HG03135 (cell line): ENCODE data around the gene OSBPL10.
"Not testable (repeated sequence)": the region's sequence is repeated elsewhere in the genome, so short reads cannot be mapped to it uniquely, and the experiment has no call there.

Experiments
- ATAC-seq: cut with Tn5 transposase; IDR thresholded peaks from one replicate; pipeline ENCODE4 v1.9.1; 2021; ENCODE audit warnings: mild to moderate bottlenecking, moderate library complexity; ENCODE audit not compliant: unreplicated experiment

The OSBPL10 gene

DNA sequence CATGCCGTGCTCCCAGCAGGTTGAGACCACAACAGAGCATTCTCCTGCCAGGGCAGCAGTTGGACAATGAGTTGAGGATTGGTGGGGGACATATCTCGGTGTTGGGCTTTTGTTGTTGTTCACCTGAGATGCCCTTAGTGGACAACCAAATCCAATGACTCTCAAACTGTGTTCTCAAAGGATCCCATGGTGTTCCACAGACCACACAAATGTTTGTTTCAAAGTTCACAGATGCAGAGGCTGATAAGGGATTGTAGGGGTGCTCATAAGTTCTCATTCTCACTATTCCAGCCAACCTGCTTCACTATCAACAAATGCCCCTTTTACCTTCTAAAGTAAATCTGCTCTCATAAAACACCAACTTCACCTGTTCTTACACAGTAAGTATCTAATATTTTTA lies 159.9 kb downstream of the OSBPL10 start:
- no peak for ATAC-seq

DNA sequence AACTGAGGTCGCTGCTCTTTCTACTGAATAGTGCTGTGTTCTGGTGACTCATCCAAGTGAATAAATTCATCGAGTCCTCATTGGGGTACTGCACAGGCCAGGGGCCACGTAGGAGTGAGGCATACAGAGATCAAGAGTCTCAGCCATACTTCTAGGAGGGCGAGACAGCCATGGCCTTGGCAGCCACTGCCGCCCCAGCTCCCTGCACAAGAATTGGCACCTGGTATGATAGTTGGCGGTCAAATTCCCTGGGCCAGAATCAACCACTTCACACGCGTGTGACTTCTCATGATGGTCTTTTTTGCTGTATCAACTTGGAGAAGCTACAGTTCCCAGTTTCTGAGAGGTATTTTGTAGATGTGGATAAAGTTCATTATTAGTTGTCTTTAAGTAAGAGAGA lies 161.6 kb downstream of the OSBPL10 start:
- ATAC-seq, result no peak

DNA sequence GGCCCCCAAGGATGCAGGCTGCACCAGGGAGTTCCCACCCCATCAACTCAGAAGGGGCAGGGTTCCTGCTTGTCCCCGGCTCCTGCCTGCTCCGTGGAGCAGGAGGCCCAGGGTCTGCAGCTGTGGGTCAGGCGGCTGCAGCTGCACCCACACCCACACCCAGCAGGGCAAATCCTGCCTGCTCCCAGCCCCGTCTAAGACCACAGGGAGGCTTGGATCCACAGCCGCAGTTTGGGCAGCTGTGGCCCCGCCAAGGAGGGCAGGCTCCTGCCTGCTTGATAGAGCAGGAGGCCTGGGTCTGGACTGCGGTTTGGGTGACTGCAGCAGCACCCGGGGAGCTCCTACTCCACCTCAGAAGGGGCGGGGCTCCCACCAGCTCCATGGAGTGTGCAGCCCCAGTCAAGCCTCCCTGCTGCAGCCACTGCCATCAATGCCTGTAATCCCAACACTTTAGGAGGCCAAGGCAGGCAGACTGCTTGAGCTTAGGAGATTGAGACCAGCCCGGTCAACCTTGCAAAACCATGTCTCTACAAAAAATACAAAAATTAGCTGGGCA lies 163.6 kb downstream of the OSBPL10 start:
- ATAC-seq, result no peak

DNA sequence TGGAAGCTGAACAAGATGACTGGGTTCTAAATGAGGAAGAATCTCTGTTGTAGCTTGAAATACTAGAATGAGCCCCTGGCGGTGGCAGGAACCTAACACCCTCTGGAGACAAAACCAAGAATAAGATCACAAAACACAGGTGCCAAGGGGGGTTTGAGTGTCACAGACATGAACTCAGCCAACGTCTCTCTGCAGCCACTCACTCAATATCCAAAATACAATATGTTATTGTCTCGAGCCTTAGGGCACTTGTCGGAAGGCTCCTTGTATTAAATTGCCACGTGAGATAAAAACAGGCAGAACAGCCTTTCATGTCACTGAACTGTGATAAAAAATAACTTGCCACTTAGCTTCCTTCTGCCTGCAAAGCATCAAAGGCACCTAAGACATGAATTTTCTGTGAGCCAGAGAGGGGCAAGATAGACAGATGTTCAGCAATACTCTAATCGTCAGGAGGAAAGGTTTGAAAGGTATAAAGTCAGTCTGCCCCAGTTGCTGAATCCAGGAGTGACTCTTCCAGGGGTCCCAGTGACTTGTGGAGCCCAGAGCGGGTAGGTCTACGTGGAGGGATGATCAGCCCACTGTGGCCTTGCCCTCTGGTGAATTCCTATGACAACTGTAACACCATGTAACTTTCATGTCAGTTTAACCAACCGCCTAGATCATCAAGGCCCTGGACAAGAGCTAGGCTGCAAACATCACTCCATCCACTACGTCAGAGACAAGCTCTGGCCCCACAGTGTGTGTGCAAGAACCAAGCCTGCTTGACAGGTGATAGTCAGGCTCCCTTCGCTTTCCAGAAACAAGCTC lies 165.2 kb downstream of the OSBPL10 start:
- ATAC-seq, result no peak

DNA sequence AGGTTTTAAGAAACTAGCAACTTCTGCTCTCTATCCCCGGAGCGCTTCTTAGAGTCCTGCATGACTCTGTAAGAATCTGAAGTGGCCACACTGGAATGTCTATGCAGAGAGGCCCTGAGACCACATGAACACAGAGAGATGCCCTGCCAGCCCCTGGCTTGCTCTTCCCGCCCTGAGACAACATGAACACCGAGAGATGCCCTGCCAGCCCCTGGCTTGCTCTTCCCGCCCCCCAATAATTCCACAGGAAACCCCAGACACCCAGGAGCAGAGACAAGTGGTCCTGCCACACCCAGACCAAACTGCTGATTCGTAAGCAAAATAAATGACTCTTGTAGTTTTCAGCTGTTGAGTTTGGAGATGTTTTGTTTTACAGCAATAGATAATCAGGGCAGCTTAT lies 166.1 kb downstream of the OSBPL10 start:
- no peak for ATAC-seq

DNA sequence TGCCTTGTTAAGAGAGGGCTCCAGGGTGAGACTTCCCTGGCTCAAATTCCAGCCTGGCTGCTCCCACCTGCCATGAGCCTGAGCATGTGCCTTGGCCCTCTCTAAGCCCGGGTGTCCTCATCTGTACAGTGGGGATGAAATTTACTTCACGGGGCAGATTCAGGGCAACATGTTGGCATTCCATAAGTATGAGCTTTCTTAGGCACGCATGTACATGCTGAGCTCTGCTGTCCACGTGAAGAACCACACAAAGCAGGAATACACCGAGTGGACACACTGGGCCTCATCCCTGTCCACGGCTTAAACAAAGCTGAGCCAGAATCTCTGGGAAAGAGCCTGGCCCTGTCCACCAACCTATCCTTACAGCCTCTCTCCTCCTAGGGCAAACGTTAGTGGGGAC lies 167.4 kb downstream of the OSBPL10 start:
- ATAC-seq, result no peak

DNA sequence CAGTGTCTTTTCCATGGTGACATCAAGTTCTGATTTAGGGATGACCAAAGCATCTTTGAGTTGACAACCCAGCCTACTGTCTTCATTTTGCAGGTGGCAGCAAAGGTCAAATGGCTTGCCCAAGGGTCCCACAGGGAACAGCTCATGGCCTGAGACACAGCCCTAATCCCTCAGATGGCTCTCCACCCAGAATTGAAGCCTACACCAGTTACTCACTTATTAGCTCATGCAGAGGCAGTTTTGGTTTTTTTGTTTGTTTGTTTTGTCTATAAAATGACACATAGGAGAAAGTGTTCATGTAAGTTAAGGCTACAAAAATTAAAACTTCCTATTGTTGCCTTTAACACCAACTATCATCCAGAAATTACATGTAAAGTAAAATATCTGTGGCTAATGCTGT lies 167.9 kb downstream of the OSBPL10 start:
- no peak for ATAC-seq

DNA sequence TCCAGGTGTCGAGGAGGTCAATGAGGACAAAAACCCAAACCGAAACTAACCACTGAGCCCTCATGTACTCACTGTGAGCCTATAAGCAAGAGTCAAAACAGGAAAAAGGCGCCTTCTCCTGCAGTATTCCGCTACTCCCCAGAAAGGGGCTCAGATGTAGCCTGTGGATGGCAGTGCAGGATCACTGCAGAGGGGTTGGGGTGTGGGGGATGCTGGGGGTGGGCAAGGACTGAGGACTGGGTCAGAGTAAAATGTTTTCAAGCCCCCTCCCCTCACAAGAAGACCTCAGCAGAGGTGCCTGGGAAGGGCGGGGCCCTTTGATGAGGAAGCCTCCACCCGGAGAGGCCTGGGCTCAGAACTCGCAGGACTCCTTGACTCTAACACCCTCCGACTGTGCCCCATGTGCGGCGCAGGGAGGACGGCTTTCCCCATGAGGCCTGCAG lies 170.1 kb downstream of the OSBPL10 start:
- ATAC-seq, result no peak

DNA sequence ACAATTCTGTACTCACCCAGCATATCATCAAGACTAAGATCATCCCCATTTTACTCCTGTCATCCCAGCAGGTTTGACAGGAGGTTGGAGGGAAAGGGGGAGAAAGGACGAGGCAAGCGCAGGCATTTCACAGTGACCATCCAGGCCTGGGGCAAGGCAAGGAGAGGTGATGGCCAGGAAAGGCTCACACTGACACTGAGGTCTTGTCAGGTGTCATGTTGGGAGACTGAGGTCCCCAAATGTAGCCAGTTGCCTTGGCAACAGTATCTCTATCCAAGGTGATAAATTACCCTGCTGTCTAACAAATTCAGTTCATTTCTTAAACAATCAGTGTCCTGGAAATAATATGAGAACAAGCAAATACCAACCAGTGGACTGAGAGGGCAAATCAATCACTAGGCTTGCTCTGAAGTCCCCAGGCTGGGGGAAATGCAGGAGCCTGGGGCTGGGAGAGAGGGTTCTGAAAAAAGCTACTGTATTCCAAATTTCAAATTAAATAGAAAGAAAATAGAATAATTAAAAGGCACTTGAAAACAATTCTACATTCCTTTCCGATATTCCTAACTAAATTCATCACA lies 172.8 kb downstream of the OSBPL10 start:
- ATAC-seq, result no peak

DNA sequence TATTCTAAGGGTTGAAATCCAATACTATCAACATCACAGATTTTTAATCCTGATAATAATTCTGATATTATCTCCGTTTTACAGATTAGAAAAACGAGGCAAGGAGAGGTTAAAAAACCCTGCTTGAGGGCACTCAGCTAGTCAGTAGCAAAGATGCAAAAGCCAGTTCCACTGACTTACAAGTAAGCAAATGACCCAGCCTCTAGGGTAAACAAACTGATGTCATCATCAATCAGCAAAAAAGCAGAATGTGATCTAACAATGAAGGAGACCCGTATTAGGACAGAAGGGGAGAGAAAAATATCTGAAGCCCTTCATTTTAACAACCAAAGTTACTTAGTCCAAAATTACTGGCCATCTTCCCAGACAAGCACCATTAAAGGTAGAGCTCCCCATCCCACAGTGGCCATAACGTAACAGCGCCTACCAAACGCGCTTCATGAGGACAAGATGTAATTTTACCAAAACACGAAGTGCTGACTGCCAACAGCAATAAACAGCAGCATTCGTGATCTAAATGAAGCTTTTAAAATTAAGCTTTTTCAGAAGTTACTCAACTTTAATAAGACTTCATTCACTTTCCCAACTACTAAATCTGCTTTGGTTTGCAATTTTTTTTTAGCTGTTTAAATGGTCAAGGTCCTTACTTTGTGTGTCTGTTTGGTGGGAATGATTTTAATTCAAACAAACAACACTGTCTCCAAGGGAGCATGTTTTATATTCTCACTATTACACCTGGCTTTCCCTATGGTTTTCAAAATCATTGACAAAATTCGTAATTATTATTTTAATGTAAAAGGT lies 176.6 kb downstream of the OSBPL10 start:
- ATAC-seq, result no peak

DNA sequence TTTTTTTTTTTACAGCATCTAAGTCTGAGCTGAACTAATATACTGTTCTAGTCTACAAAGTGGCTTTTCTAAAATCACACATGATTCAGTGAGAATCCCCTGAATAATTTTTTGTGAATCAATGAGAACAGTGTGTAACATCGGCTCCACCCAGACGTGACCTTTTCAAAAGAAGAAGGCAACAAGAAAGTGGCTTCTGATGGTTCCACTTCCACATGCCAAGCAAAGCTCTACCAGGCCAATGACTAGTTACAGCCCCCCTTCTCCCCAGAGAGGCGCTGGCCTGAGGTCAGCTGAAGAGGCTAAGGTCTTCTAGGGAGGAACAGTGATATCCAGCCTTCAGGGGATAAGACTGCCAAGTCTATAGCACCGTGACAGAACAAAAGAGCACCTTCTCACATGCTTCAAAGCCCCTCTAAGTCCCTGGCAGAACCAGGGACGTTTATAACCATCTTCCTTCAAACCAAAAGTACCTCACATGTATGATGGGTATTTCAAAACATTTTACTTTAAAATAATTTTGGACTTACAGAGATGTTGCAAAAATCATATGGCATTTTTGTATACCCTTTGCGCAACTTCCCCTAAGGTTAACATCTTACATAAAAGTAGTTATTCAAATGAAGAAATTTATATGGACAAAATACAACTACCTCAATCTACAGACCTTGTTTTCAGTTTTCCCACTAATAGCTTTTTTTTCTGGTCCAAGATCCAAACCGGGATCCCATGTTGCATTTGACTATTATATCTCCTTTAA lies 177.9 kb downstream of the OSBPL10 start:
- ATAC-seq, result no peak

DNA sequence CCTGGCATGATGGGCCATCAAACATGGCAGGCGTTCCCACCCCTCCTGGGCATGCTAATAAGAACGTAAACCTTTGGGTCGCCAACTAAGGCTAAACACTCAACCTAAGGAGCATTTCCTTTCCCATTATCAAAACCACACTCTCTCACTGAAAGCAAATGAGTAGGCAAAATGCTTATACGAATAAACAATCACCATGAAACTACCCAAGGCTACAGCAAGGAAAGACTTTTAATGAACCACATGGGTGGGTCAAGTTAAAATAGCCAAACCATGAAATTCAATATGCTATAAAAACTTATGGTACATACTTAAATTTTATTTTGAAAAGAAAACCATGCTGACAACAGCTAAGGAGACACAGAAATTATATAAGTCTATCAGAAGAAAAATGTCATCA lies 180.6 kb downstream of the OSBPL10 start:
- ATAC-seq, result no peak

DNA sequence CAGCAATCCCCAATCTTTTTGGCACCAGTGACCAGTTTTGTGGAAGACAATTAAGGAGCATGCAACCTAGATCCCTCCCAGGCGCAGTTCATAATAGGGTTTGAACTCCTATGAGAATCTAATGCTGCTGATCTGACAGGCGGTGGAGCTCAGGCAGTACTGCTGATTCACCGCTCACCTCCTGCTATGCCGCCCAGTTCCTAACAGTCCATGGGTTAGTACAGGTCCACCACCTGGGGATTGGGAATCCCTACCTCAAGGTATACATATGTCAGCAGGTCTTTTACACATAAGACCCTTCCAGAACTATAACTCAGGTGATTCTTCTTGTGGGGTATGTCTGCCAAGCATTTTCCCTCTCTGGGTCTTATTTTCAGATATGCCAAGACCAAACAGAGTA lies 182.2 kb downstream of the OSBPL10 start:
- ATAC-seq, result no peak

DNA sequence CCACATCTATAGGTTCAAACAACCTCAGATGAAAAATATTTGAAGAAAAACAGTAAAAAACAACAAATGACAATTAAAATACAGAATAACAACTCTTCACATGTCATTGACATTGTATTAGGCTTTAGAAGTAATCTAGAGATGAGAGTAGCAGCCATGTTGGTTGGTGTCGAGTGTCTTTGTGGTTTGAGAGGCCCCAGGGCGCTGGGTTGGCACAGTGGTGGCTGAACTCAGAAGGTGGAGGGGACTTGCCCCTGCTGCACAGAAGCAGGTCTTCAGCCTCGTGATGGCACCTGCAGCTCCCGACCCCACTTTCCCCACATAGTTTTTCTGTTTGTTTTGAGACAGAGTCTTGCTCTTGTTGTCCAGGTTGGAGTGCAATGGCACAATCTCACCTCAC lies 187.2 kb downstream of the OSBPL10 start:
- ATAC-seq, result no peak

DNA sequence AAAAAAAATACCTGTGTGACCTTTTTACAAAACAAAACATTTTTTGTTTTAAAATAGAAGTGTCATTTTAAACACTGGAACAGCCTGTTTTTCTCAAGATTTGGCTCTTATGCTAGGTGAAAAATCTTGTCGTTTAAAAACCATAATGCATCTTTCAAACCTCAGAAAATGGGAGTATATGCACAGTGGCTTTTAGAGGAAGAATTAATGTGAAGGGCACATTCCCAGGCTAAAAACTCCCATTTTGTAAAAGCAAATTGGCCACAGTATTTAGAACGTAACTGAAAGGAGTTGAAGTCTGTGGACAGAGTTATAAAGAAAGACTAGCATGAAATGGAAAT lies 190.0 kb downstream of the OSBPL10 start:
- ATAC-seq, result no peak

DNA sequence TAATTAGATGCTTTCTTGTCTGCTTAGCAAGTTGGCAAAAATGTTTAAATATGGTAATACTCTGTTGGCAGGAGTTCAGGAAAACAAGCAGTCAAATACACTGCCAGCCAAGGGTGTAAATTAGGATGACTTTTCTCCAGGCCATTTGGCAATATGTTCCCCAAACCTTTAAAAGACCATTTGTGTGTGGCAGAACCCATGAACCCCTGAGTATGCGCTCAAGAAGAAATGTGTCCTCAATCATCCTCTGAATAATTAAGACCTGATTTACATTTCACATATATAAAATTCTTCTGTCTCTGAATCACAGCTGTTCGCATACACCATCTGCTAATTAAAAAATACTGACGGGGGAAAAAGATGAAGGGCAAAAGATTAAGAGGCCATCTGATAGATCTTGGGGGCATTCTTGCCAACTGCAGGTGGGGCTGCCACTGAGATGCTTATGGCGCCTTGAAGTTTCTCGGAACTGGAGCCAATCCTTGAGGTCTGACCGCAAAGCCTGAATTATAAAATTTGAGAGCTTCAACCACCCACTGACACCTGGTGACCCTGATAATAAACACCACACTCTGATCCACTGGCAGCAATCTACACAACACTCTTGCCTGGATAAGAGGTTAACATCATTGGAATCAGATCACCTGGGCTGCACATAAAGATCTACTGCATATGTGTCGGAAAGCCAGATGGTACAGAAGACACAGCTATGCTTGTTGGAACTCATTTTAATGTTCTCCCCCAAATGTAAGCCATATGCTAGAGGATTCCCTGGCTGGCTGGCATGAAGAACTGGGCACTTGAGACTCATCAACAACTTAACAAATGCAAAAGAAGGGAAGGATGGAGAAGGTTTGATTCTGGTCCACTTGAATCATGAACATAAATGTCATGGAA lies 190.6 kb downstream of the OSBPL10 start:
- no peak for ATAC-seq

DNA sequence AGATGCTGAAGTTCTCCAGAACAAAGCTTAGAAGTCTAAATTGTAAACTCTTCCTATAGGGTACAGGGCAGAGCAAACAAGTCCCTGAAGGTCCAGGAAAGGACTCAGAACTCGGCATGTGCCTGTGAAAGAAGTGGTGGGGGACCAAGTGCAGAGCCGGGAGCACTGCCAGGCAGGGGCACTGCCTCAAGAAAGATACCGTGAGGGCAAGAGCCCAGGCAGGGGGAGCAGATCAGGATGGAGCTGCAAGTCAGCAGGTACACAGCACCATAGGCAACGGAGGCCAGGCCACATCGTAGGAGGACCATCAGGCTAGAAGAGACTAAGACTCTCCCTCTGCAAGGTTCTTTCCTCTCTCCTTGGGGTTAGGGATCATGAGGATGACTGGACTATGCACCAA lies 191.6 kb downstream of the OSBPL10 start:
- ATAC-seq, result no peak

DNA sequence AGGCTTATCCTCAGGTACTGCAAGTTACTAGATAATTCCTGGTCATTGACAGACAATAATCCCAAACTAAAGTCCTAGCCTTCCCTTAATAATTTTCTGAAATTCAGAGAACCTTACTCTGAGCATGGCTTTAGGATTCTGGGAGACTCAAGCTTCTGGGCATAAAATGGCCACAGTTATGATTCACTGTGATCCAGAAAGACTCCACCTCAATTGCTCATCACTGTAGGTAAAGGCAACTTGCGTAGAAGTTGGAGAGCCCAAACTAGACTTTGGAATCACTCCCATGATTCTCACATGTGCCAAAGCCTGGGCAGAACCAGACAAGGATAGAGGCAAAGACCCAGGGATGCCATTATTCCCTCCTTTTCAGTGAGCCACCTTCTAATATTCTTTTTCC lies 195.3 kb downstream of the OSBPL10 start:
- no peak for ATAC-seq

DNA sequence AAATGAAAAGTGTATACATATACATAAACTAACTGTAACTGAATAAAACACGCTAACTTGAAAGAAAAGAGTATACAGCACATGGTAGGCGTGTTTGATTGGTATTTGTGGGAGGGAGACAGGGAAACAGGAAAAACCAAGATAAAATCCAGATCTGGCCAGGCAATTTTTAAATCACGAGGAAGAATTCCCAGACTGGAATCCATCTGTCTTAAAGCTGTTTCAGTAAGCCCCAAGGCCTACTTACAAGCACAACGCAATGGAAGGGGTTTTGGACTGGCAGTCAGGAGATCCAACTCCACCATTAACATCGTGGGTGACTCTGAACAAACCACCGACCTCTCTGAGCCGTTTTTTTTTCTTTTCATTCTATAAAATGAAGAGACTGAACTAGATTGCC lies 195.8 kb downstream of the OSBPL10 start:
- ATAC-seq, result no peak

DNA sequence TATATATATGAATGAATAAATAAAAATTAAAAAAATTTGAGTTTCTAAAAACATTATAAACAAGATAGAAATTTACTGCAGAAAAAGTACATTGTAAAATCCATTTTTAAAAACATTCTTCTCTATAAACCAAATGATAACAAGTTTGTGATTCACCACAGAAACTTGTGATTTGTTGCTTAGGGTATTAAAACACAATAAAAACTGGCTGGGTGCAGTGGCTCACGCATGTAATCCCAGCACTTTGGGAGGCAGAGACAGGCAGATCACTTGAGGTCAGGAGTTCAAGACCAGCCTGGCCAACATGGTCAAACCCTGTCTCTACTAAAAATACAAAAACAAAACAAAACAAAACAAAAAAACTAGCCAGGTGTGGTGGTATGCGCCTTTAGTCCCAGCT lies 197.2 kb downstream of the OSBPL10 start:
- not testable (repeated sequence) for ATAC-seq
